ENCODE results near the gene HES5. TPM values are rescaled to one million over a fixed set of nuclear protein-coding genes. Genes with fewer than 3 reads are reported as not detected.
"Not testable (repeated sequence)": the region's sequence is repeated elsewhere in the genome, so short reads cannot be mapped to it uniquely, and the experiment has no call there.

HES5 gene
- total and polyA plus RNA-seq, 2 of the 13 experiments (the other 11 are each of a cell fraction or from before 2014, with no cell fraction given), result not detected

- intact Hi-C loops (cut with micrococcal nuclease; ENCODE audit: unreplicated experiment); DNase-seq (ENCODE audit: low spot score); H3K9ac ChIP-seq (ENCODE audit: insufficient read depth, low read depth, low read length); BruUV-seq (replicated peaks); H3K4me2 ChIP-seq (ENCODE audit: low read depth, low read length); H4K20me1 ChIP-seq (ENCODE audit: insufficient read depth, low read length); H3K79me2 ChIP-seq (ENCODE audit: insufficient read depth, low read length); CTCF ChIA-PET (ENCODE audit: low intra/inter-chr PET ratio, low total read pairs); H2AFZ ChIP-seq (ENCODE audit: low read length); POLR2A ChIA-PET; H3K27ac ChIP-seq (ENCODE audit: extremely low read length, insufficient read depth, low read length); H3K9me3 ChIP-seq (ENCODE audit: low read length); H3K36me3 ChIP-seq (replicated peaks in 1 of 2; ENCODE audit: control insufficient read depth in 1 of 2, insufficient read depth in 2 of 2, low read length in 2 of 2); in situ Hi-C loops (cut with HindIII; ENCODE audit: extremely low pct_ligation_motif_present, low pct_unique_long_range_greater_than_20kb); H3K4me3 ChIP-seq (replicated peaks in 1 of 3; ENCODE audit: insufficient read depth in 1 of 3, low read depth in 2 of 3, low read length in 3 of 3); ATAC-seq; H3K27me3 ChIP-seq (ENCODE audit: control insufficient read depth in 1 of 2, insufficient read depth in 2 of 2, low read length in 2 of 2); FAIRE-seq: not testable (repeated sequence)
- H3K4me1 ChIP-seq (ENCODE audit: insufficient read depth, low read length), result peaks cover 57% of the 10 kb centered on the region
- 3% methylated on average over 6 of the region's 9 CpGs for WGBS (ENCODE audit: low lambda C conversion rate)
These were observed 23.0 kb upstream of the HES5 start for GRCh38 chr1:2553076-2553475.

- no peak for TF ChIP-seq IKZF5 (CRISPR knock-in tag; IDR thresholded peaks at IDR 0.05)
- TF ChIP-seq ZBTB33 (CRISPR knock-in tag; IDR thresholded peaks at IDR 0.05), result peak; percentile 33; the same call in 1 of the 2 replicates
- TF ChIP-seq ZBTB26 (CRISPR knock-in tag; IDR thresholded peaks at IDR 0.05; ENCODE audit: borderline replicate concordance), result no peak
- no peak for TF ChIP-seq ZNF777 (CRISPR knock-in tag; IDR thresholded peaks at IDR 0.05)
- in situ Hi-C loops (cut with HindIII; ENCODE audit: extremely low pct_ligation_motif_present, low pct_unique_long_range_greater_than_20kb), result no loop called here
- CTCF ChIA-PET (ENCODE audit: low intra/inter-chr PET ratio, low total read pairs), result no interaction called here
These were observed 22.1 kb upstream of the HES5 start for GRCh38 chr1:2552189-2552588.

More at GRCh38 chr1:2552189-2552588, 22.1 kb upstream of the HES5 start:
- Histone ChIP-seq H3K9ac (ENCODE audit: insufficient read depth, low read depth, low read length) (no peak overlapping the region), H3K4me2 (ENCODE audit: low read depth, low read length) (no peak overlapping the region), H3K79me2 (ENCODE audit: insufficient read depth, low read length) (no peaks in the 10 kb centered on the region), H3K9me3 (ENCODE audit: low read length) (no peaks in the 10 kb centered on the region), H3K4me3 (replicated peaks in 1 of 3; ENCODE audit: insufficient read depth in 1 of 3, low read depth in 2 of 3, low read length in 3 of 3) (no peak overlapping the region), H3K4me1 (ENCODE audit: insufficient read depth, low read length) (peaks cover 58% of the 10 kb centered on the region), H3K27ac (ENCODE audit: extremely low read length, insufficient read depth, low read length) (no peak overlapping the region), H4K20me1 (ENCODE audit: insufficient read depth, low read length) (no peaks in the 10 kb centered on the region), H3K36me3 (replicated peaks in 1 of 2; ENCODE audit: control insufficient read depth in 1 of 2, insufficient read depth in 2 of 2, low read length in 2 of 2) (no peaks in the 10 kb centered on the region), H2AFZ (ENCODE audit: low read length) (no peak overlapping the region), H3K27me3 (ENCODE audit: control insufficient read depth in 1 of 2, insufficient read depth in 2 of 2, low read length in 2 of 2) (no peaks in the 10 kb centered on the region; a peak in 1 of 5 replicates)
- POLR2A ChIA-PET, result no interaction called here
- no TSS peak for BruUV-seq (replicated peaks)
- intact Hi-C loops (cut with micrococcal nuclease; ENCODE audit: unreplicated experiment), result no loop called here
- DNase-seq (ENCODE audit: low spot score) (no peak), ATAC-seq (no peak), FAIRE-seq (no peak)
- 81% methylated on average over 23 of the region's 26 CpGs for WGBS (ENCODE audit: low lambda C conversion rate)

All from HepG2 (cell line).